GM19463 (cell line): Measurements from ENCODE around the gene GRN.
"Not testable (repeated sequence)": the region's sequence is repeated elsewhere in the genome, so short reads cannot be mapped to it uniquely, and the experiment has no call there.

ENCODE experiments used
- ATAC-seq: cut with Tn5 transposase; IDR thresholded peaks from one replicate; pipeline ENCODE4 v1.9.1; 2021; ENCODE audit warnings: mild to moderate bottlenecking, moderate library complexity; ENCODE audit not compliant: unreplicated experiment

Gene GRN

GRCh38 chr17:44379887-44380286 is 34.8 kb downstream of the GRN start:
- ATAC-seq = no peak

GRCh38 chr17:44380767-44381166 is 35.7 kb downstream of the GRN start:
- no peak for ATAC-seq

GRCh38 chr17:44381810-44382305 is 36.8 kb downstream of the GRN start:
- no peak for ATAC-seq

GRCh38 chr17:44382917-44383316 is 37.8 kb downstream of the GRN start:
- no peak for ATAC-seq

GRCh38 chr17:44383363-44383762 is 38.3 kb downstream of the GRN start:
- ATAC-seq = no peak

GRCh38 chr17:44383861-44384260 is 38.8 kb downstream of the GRN start:
- no peak for ATAC-seq

GRCh38 chr17:44384281-44384822 is 39.2 kb downstream of the GRN start:
- ATAC-seq = no peak

- no peak for ATAC-seq
Observed at GRCh38 chr17:44384823-44385286, 39.8 kb downstream of the GRN start.

- ATAC-seq = peak; percentile 58
Observed at GRCh38 chr17:44385287-44386181, 40.4 kb downstream of the GRN start.

GRCh38 chr17:44386182-44386525 is 41.1 kb downstream of the GRN start:
- ATAC-seq = no peak

- ATAC-seq = no peak
Observed at GRCh38 chr17:44387804-44388203, 42.7 kb downstream of the GRN start.

GRCh38 chr17:44389281-44389680 is 44.2 kb downstream of the GRN start, which contains the start of gene ITGA2B:
Gene ITGA2B (minus strand): TSS chr17:44389649. CDS start chr17:44389473, 176 bp downstream.
- ATAC-seq = no peak

GRCh38 chr17:44389723-44390202 is 44.7 kb downstream of the GRN start:
- no peak for ATAC-seq

- no peak for ATAC-seq
Observed at GRCh38 chr17:44390250-44390870, 45.3 kb downstream of the GRN start.

- not testable (repeated sequence) for ATAC-seq
Observed at GRCh38 chr17:44394112-44394511, 49.0 kb downstream of the GRN start.

- ATAC-seq = no peak
Observed at GRCh38 chr17:44394833-44395232, 49.7 kb downstream of the GRN start.

GRCh38 chr17:44396946-44397345 is 51.8 kb downstream of the GRN start:
- no peak for ATAC-seq

- ATAC-seq = no peak
Observed at GRCh38 chr17:44397479-44398440, 52.7 kb downstream of the GRN start.

- ATAC-seq = no peak
Observed at GRCh38 chr17:44398692-44399691, 53.9 kb downstream of the GRN start.
